GM18858 (cell line): Measurements from ENCODE around the gene ACTN2.
A peak's percentile ranks its signal among the peaks of the same experiment; 100 is the strongest.

Experiments
- ATAC-seq: cut with Tn5 transposase; IDR thresholded peaks from one replicate; pipeline ENCODE4 v1.9.1; 2021; ENCODE audit not compliant: unreplicated experiment

The ACTN2 gene

GRCh38 chr1:236734141-236734765 lies 48.0 kb downstream of the ACTN2 start:
- no peak for ATAC-seq

GRCh38 chr1:236736761-236737160 lies 50.5 kb downstream of the ACTN2 start:
- no peak for ATAC-seq

- ATAC-seq: no peak
Observed at GRCh38 chr1:236741753-236742152, 55.5 kb downstream of the ACTN2 start.

- no peak for ATAC-seq
Observed at GRCh38 chr1:236742421-236743160, 56.3 kb downstream of the ACTN2 start.

- no peak for ATAC-seq
Observed at GRCh38 chr1:236744533-236744932, 58.2 kb downstream of the ACTN2 start.

GRCh38 chr1:236746785-236747184 lies 60.5 kb downstream of the ACTN2 start:
- no peak for ATAC-seq

- ATAC-seq: no peak
Observed at GRCh38 chr1:236747311-236747985, 61.1 kb downstream of the ACTN2 start.

GRCh38 chr1:236748268-236748870 lies 62.1 kb downstream of the ACTN2 start:
- ATAC-seq: no peak

- ATAC-seq: no peak
Observed at GRCh38 chr1:236750928-236751327, 64.6 kb downstream of the ACTN2 start.

- no peak for ATAC-seq
Observed at GRCh38 chr1:236751385-236751784, 65.1 kb downstream of the ACTN2 start.

GRCh38 chr1:236751935-236752334 lies 65.6 kb downstream of the ACTN2 start:
- no peak for ATAC-seq

GRCh38 chr1:236753516-236753915 lies 67.2 kb downstream of the ACTN2 start:
- ATAC-seq: no peak

GRCh38 chr1:236753964-236754363 lies 67.7 kb downstream of the ACTN2 start:
- no peak for ATAC-seq

GRCh38 chr1:236754525-236755210 lies 68.4 kb downstream of the ACTN2 start:
- ATAC-seq: no peak

- no peak for ATAC-seq
Observed at GRCh38 chr1:236757640-236758039, 71.3 kb downstream of the ACTN2 start.

- peak; percentile 49 for ATAC-seq
Observed at GRCh38 chr1:236759252-236759859, 73.1 kb downstream of the ACTN2 start.

GRCh38 chr1:236760480-236760879 lies 74.2 kb downstream of the ACTN2 start:
- no peak for ATAC-seq

GRCh38 chr1:236760986-236761385 lies 74.7 kb downstream of the ACTN2 start:
- no peak for ATAC-seq

- ATAC-seq: no peak
Observed at GRCh38 chr1:236761397-236762132, 75.3 kb downstream of the ACTN2 start.

GRCh38 chr1:236762410-236762809 lies 76.1 kb downstream of the ACTN2 start:
- ATAC-seq: no peak
